A549 (cell line): Measurements from ENCODE around the gene POLR2E. TPM values are rescaled to one million over a fixed set of nuclear protein-coding genes. Genes with fewer than 3 reads are reported as not detected.

Experiments
- ATAC-seq, 2 experiments: fragments of 200-7000 bp in 1 of 2; fragments of >200 bp in 1 of 2; cut with Nextera tagmentation in 1 of 2; cut with Tn5 transposase in 1 of 2; 3 replicates each; pipeline versions ENCODE4 v1.8.0 to v1.9.1; 2018 to 2020; ENCODE audit warnings: mild to moderate bottlenecking in 1 of 2, moderate library complexity in 1 of 2
- CTCF ChIA-PET: fragments of 300-600 bp; sonication (Branson Sonifier 250); formaldehyde crosslinking; extraction: SDS; loops from one replicate; lab custom pipeline; 2021; ENCODE audit warnings: antibody characterized with exemption, inconsistent platforms; lab: Yijun Ruan, JAX
- POLR2A ChIA-PET: fragments of 350-600 bp; formaldehyde crosslinking; extraction: SDS; loops from one replicate; lab custom pipeline; 2021; ENCODE audit warnings: antibody characterized with exemption, inconsistent platforms; lab: Yijun Ruan, JAX
- DNase-seq, 2 experiments: peaks; one replicate each; pipeline versions ENCODE4 v3.0.0 to v3.0.0-alpha.2; 2011 to 2016; ENCODE audit warnings: low read depth in 1 of 2, low spot score in 1 of 2
- FAIRE-seq: peaks from 2 replicates; lab custom pipeline; 2011; peaks lifted over from hg19 to GRCh38; lab: Jason Lieb, UNC
- H3K27ac ChIP-seq, 2 experiments: fragments of >200 bp; sonication (Bioruptor Twin); formaldehyde crosslinking; 3 replicates each; pipeline ENCODE4 v1.5.1; 2016 to 2017
- H3K4me1 ChIP-seq: fragments of >200 bp; sonication (Bioruptor Twin); formaldehyde crosslinking; 3 replicates; pipeline ENCODE4 v1.6.1; 2016
- H3K4me2 ChIP-seq: fragments of >200 bp; sonication (Bioruptor Twin); formaldehyde crosslinking; 3 replicates; pipeline ENCODE4 v1.6.1; 2016
- H3K4me3 ChIP-seq: fragments of >200 bp; sonication (Bioruptor Twin); formaldehyde crosslinking; 3 replicates; pipeline ENCODE4 v1.5.1; 2016
- H3K9me3 ChIP-seq: fragments of >200 bp; sonication (Bioruptor Twin); formaldehyde crosslinking; 3 replicates; pipeline ENCODE4 v1.6.1; 2016
- ATOH8 ChIP-seq: fragments of 250-450 bp; sonication (Bioruptor Pico); IDR thresholded peaks from 2 replicates; pipeline ENCODE4 v1.5.0; 2020; ENCODE audit warnings: low read depth, mild to moderate bottlenecking, moderate library complexity
- BCL3 ChIP-seq: fragments of >200 bp; sonication (Bioruptor Twin); formaldehyde crosslinking; IDR thresholded peaks from 3 replicates; pipeline ENCODE4 v1.6.1; 2016
- E2F6 ChIP-seq: IDR thresholded peaks from 2 replicates; pipeline ENCODE4 v1.6.1; 2012; ENCODE audit warnings: low read depth, borderline replicate concordance
- ELK1 ChIP-seq: fragments of 150-350 bp; IDR thresholded peaks from 2 replicates; pipeline ENCODE4 v1.6.1; 2014; ENCODE audit warnings: low read depth, mild to moderate bottlenecking, low read length
- ESRRA ChIP-seq: fragments of 150-350 bp; IDR thresholded peaks from 2 replicates; pipeline ENCODE4 v1.6.1; 2014; ENCODE audit warnings: mild to moderate bottlenecking, low read length, borderline replicate concordance
- HEYL ChIP-seq: fragments of 250-450 bp; sonication (Bioruptor Pico); IDR thresholded peaks from 2 replicates; pipeline ENCODE4 v1.8.0; 2021; ENCODE audit warnings: mild to moderate bottlenecking, moderate library complexity
- HOXA7 ChIP-seq: fragments of 250-450 bp; sonication (Bioruptor Pico); IDR thresholded peaks from 2 replicates; pipeline ENCODE4 v1.5.0; 2020; ENCODE audit warnings: mild to moderate bottlenecking, moderate library complexity
- KDM1A ChIP-seq: fragments of 200-600 bp; sonication (generic); IDR thresholded peaks from 2 replicates; pipeline ENCODE4 v1.6.1; 2016; ENCODE audit warnings: low read depth, mild to moderate bottlenecking
- NFE2L2 ChIP-seq: fragments of 150-350 bp; conservative IDR thresholded peaks from 2 replicates; pipeline ENCODE4 v1.6.1; 2014; ENCODE audit warnings: low read length
- NPAS2 ChIP-seq: fragments of 250-450 bp; sonication (Bioruptor Pico); IDR thresholded peaks from 2 replicates; pipeline ENCODE4 v1.8.0; 2022; ENCODE audit warnings: mild to moderate bottlenecking, moderate library complexity, borderline replicate concordance
- NR3C1 ChIP-seq: fragments of >200 bp; sonication (Bioruptor Twin); formaldehyde crosslinking; IDR thresholded peaks from 3 replicates; pipeline ENCODE4 v1.6.1; 2017
- PBX3 ChIP-seq: IDR thresholded peaks from 2 replicates; pipeline ENCODE4 v1.6.1; 2012
- RNF2 ChIP-seq: fragments of 200-600 bp; sonication (generic); IDR thresholded peaks from 2 replicates; pipeline ENCODE4 v1.6.1; 2016; ENCODE audit warnings: low read depth, mild to moderate bottlenecking, antibody characterized with exemption, moderate library complexity, borderline replicate concordance
- ZNF302 ChIP-seq: fragments of 250-450 bp; sonication (Bioruptor Pico); IDR thresholded peaks from 2 replicates; pipeline ENCODE4 v1.9.0; 2021; ENCODE audit warnings: inconsistent platforms, mild to moderate bottlenecking, moderate library complexity
- ZSCAN20 ChIP-seq: fragments of 250-450 bp; sonication (Bioruptor Pico); IDR thresholded peaks from 2 replicates; pipeline ENCODE4 v1.8.0; 2022; ENCODE audit warnings: mild to moderate bottlenecking, moderate library complexity
- WGBS: methylation state at CpG from one replicate; pipeline ENCODE4 v1.1.6; 2017; ENCODE audit errors: missing lambda C conversion rate; 5-methylcytosine and 5-hydroxymethylcytosine counted together
- polyA plus RNA-seq, 4 experiments: library from polyadenylated mRNA; depleted of rRNA in 3 of 4; stranded (reverse); fragments of >200 nt; fragmentation: RNase III in 1 of 4; extraction: RNeasy Plus Mini Kit Qiagen cat#74134 plus additional on column Dnase treatment in 1 of 4; gene quantifications; 2 replicates in 3 of 4; 3 replicates in 1 of 4; pipeline ENCODE4 v1.2.3, GENCODE V29; 2011 to 2017

POLR2E gene
- polyA plus RNA-seq, 2 of the 4 experiments (the other 2 are of a cell fraction): 99.6 to 172 TPM

- TF ChIP-seq HEYL (no peak), PBX3 (peak; percentile 18; the same call in 1 of the 2 replicates)
- TF ChIP-seq, all 56 proteins: peak for 1
- no peak overlapping the region for H3K4me2 ChIP-seq
- no peak overlapping the region for H3K4me3 ChIP-seq
- no peak for ATAC-seq
- no peak for FAIRE-seq
- WGBS: 88% methylated on average over 12 of the region's 54 CpGs
- no peaks in the 10 kb centered on the region for H3K9me3 ChIP-seq
- peaks cover 54% of the 10 kb centered on the region for H3K4me1 ChIP-seq
- ChIA-PET CTCF (no interaction called here), POLR2A (no interaction called here)
- H3K27ac ChIP-seq: no peak overlapping the region; a peak in 1 of 6 replicates
- DNase-seq: no peak
Measured at GRCh38 chr19:1109697-1110671, 14.8 kb upstream of the POLR2E start.

- no peak overlapping the region for H3K27ac ChIP-seq
- peaks cover 51% of the 10 kb centered on the region for H3K4me1 ChIP-seq
- H3K4me3 ChIP-seq: no peak overlapping the region
- no peak for TF ChIP-seq ELK1
- TF ChIP-seq NFE2L2: no peak
- TF ChIP-seq HOXA7: no peak
- TF ChIP-seq BCL3: no peak
- TF ChIP-seq ESRRA: no peak
- TF ChIP-seq E2F6: no peak
- no peak for TF ChIP-seq ATOH8 (CRISPR knock-in tag)
- no peak for TF ChIP-seq NPAS2 (CRISPR knock-in tag)
- no peak for TF ChIP-seq KDM1A
- TF ChIP-seq ZSCAN20: no peak
- no peak for TF ChIP-seq RNF2
- TF ChIP-seq, all 56 proteins: peak for 0
- POLR2A ChIA-PET: no interaction called here
- WGBS: 80% methylated on average over 1 of the region's 48 CpGs
- Histone ChIP-seq H3K9me3 (no peaks in the 10 kb centered on the region), H3K4me2 (no peak overlapping the region)
- ATAC-seq (no peak), DNase-seq (no peak), FAIRE-seq (no peak)
- CTCF ChIA-PET: no interaction called here
Measured at GRCh38 chr19:1109032-1109551, 13.9 kb upstream of the POLR2E start.

GRCh38 chr19:1108291-1109031 lies 13.3 kb upstream of the POLR2E start:
- FAIRE-seq (no peak), DNase-seq (no peak), ATAC-seq (no peak)
- POLR2A ChIA-PET: no interaction called here
- Histone ChIP-seq H3K9me3 (no peaks in the 10 kb centered on the region), H3K4me3 (no peak overlapping the region), H3K4me2 (no peak overlapping the region), H3K27ac (peak overlapping the region in 1 of 2 experiments; percentile 78; a peak in 2 of 6 replicates), H3K4me1 (peaks cover 45% of the 10 kb centered on the region)
- 97% methylated on average over 33 of the region's 89 CpGs for WGBS
- no peak for TF ChIP-seq ZNF302 (CRISPR knock-in tag)
- TF ChIP-seq PBX3: 0 out of 2 replicates have a peak, but pooled peaks have one; percentile 8
- TF ChIP-seq NR3C1: no peak
- CTCF ChIA-PET: interaction anchor here (0.9 kb wide), 1 partner anchor 86 kb away, joined by 8 read pairs; no protein-coding TSS in a partner anchor
